ENCODE data around the gene CHN2.

DNA sequence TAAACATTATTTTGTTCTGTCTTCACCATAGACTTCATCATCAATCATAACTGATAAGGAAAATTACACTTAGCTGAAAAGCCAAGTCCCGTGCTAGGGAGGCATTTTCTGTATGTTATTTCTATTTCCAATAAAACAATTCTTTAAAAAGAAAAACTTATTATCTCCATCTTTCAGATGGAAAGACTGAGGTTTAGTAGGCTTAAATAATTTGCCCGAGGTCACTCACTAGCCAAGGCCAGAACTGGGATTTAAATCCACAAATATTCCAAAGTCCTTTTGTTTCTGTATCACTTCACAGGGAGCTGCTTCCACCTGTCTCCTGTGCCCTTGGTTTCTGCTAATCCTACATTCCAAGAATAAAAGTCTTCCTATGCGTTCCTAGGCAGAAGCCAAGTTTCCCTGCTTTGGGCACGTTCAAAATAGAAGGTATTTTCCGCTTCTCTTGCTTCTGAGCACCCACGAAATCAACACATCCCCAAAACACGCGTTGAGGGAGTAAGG lies 49.0 kb upstream of the CHN2 start:
- TF ChIP-seq EZH2 (IDR thresholded peaks at IDR 0.05) (peak; percentile 33), CTCF (IDR thresholded peaks at IDR 0.05) (no peak), EZH2phosphoT487 (IDR thresholded peaks at IDR 0.05) (no peak)
